Activated CD4-positive, alpha-beta T cell treated with anti-CD3 and anti-CD28 coated beads, Interleukin-2, amount 10 ng/mL, durations not matched to agents 7 days and 5 days (primary cell): ENCODE results near the gene SURF1. TPM values are rescaled to one million over a fixed set of nuclear protein-coding genes. Genes with fewer than 3 reads are reported as not detected.
"Not testable (repeated sequence)": the region's sequence is repeated elsewhere in the genome, so short reads cannot be mapped to it uniquely, and the experiment has no call there.

ENCODE experiments used
- CTCF ChIA-PET: fragments of 350-600 bp; sonication (Branson Sonifier 250); formaldehyde crosslinking; loops from one replicate; lab custom pipeline; 2021; ENCODE audit warnings: antibody characterized with exemption; lab: Charles Lee
- POLR2A ChIA-PET: fragments of 350-600 bp; sonication (Branson Sonifier 250); formaldehyde crosslinking; loops from one replicate; lab custom pipeline; 2021; ENCODE audit warnings: antibody characterized with exemption; lab: Charles Lee
- DNase-seq: peaks from one replicate; pipeline ENCODE4 v3.0.0-alpha.2; 2020
- H3K27ac Mint-ChIP-seq: one replicate; pipeline ENCODE4 v1.8.0; 2021; ENCODE audit warnings: mild to moderate bottlenecking, moderate library complexity, mixed read lengths
- H3K27me3 Mint-ChIP-seq: one replicate; pipeline ENCODE4 v1.8.0; 2021; ENCODE audit warnings: mixed read lengths
- H3K36me3 Mint-ChIP-seq: one replicate; pipeline ENCODE4 v1.8.0; 2021; ENCODE audit warnings: low read depth, mixed read lengths
- H3K4me1 Mint-ChIP-seq: one replicate; pipeline ENCODE4 v1.8.0; 2021; ENCODE audit warnings: mixed read lengths
- H3K4me3 Mint-ChIP-seq: one replicate; pipeline ENCODE4 v1.8.0; 2021; ENCODE audit warnings: mild to moderate bottlenecking, moderate library complexity, mixed read lengths
- H3K9me3 Mint-ChIP-seq: one replicate; pipeline ENCODE4 v1.8.0; 2021; ENCODE audit warnings: mixed read lengths
- total RNA-seq, 2 experiments: library from RNA; stranded (reverse); gene quantifications; one replicate each; pipeline ENCODE4 v1.2.3, GENCODE V29; 2021

SURF1 gene
- total RNA-seq, 2 experiments from 2014 or later = 39.4 to 48.9 TPM

- ChIA-PET POLR2A (interaction anchor here (0.7 kb wide), 1 partner anchor 43 kb away, joined by 5 read pairs; no protein-coding TSS in a partner anchor), CTCF (interaction anchor here (1.0 to 1.5 kb wide), 2 partner anchors 47 to 147 kb away, joined by 3 to 4 read pairs; no protein-coding TSS in a partner anchor)
- H3K9me3 Mint-ChIP-seq = no peaks in the 10 kb centered on the region
- H3K27ac Mint-ChIP-seq = no peak overlapping the region
- H3K4me3 Mint-ChIP-seq = peak overlapping the region; percentile 93
- peaks cover 45% of the 10 kb centered on the region for H3K36me3 Mint-ChIP-seq
- peaks cover 39% of the 10 kb centered on the region for H3K4me1 Mint-ChIP-seq
- H3K27me3 Mint-ChIP-seq = no peaks in the 10 kb centered on the region
- peak; percentile 5 for DNase-seq
Observed at GRCh38 chr9:133334161-133334560, 22.1 kb downstream of the SURF1 start.

DNA sequence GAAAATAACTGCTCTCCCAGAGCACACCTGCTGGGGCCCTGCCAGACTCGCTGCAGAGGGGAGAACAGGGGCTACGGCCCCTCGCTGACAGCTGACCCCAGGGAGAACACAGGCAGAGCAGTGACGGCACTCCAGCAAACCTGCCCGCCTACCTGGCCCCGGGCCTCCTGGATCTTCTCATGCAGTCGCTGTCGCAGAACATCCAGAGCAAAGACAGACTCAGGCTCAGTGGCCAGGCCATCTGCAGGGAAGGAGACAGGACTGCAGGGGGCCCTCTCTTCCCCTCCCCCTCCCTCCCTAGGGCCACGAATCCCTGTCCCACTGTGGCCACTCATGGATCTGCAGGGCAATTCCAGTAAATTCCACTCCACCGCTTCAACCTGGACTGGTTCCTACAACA is 22.7 kb downstream of the SURF1 start:
- CTCF ChIA-PET = interaction anchor here (1.0 to 1.5 kb wide), 2 partner anchors 47 to 147 kb away, joined by 3 to 4 read pairs; no protein-coding TSS in a partner anchor
- peak; percentile 5 for DNase-seq
- Mint-ChIP-seq H3K27me3 (no peaks in the 10 kb centered on the region), H3K4me3 (no peak overlapping the region), H3K9me3 (no peaks in the 10 kb centered on the region), H3K4me1 (peaks cover 39% of the 10 kb centered on the region), H3K36me3 (peaks cover 41% of the 10 kb centered on the region), H3K27ac (no peak overlapping the region)
- POLR2A ChIA-PET = no interaction called here

GRCh38 chr9:133333011-133333410 is 23.3 kb downstream of the SURF1 start:
- Mint-ChIP-seq H3K36me3 (peaks cover 41% of the 10 kb centered on the region), H3K27ac (no peak overlapping the region), H3K9me3 (no peaks in the 10 kb centered on the region), H3K27me3 (no peaks in the 10 kb centered on the region), H3K4me1 (peaks cover 38% of the 10 kb centered on the region), H3K4me3 (no peak overlapping the region)
- ChIA-PET POLR2A (no interaction called here), CTCF (interaction anchor here (1.3 kb wide), 1 partner anchor 9 kb away, joined by 3 read pairs; no protein-coding TSS in a partner anchor)
- no peak for DNase-seq

DNA sequence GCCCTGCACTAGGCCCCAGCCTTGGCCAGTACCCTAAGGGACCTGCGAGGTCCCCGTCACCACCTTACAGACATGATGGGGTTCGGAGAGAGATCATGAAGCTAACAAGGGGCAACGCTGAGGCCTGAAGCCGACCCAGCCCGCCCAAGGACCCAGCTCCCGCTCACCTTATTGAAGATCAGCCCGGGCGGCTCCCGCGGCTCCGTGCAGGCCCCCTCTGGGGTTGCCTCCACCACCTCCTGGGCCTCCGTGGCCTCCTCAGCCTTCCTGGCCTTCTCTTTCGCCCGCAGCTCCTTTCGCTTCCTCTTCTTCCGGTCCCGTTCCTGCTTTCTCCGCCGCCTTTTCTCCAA is 23.9 kb downstream of the SURF1 start:
- H3K4me3 Mint-ChIP-seq = no peak overlapping the region
- peaks cover 35% of the 10 kb centered on the region for H3K4me1 Mint-ChIP-seq
- no peak overlapping the region for H3K27ac Mint-ChIP-seq
- H3K9me3 Mint-ChIP-seq = no peaks in the 10 kb centered on the region
- ChIA-PET POLR2A (interaction anchor here (0.8 kb wide), 1 partner anchor 16 kb away, joined by 3 read pairs; the partner anchor contains the start of genes MED22 and RPL7A), CTCF (interaction anchor here (0.9 to 1.3 kb wide), 2 partner anchors 9 to 144 kb away, joined by 3 to 4 read pairs; no protein-coding TSS in a partner anchor)
- H3K36me3 Mint-ChIP-seq = peaks cover 38% of the 10 kb centered on the region
- no peaks in the 10 kb centered on the region for H3K27me3 Mint-ChIP-seq
- peak; percentile 3 for DNase-seq

DNA sequence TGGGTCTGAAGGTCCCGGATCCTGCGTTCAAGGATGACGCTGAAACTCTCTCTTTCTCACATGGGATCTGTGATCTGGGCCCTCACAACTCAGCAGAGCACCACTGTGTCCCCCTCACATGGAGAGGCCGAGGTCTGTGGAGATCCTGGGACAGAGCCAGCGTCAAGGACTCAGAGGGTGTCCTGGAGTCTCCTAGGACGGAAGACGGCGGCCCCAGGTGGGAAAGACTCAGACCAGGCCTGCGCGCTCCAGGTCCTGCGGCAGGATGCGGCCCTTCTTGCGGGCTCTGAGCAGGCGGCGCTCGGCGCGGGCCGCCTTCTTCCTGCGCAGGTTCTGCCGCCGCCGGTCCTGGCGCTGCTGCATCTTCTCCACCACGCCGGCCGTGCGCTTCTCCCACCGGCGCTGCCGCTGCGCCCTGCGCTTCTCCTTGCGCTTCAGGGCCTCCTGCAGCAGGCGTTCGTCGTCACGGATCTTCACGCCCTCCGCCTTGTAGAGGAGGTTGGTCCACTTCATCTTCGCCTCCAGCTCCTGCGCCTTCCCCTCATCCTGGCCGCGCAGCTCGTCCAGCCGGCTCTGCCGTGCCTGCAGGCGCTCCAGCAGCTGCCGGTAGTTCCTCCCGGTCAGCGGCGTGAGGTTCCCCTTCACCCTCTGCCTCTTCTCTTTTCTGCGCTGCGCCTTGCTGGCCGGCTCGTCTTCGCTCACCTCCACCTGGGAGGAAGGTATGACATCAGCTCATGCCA is 24.5 kb downstream of the SURF1 start:
- DNase-seq = peak; percentile 5
- CTCF ChIA-PET = interaction anchor here (0.9 to 1.3 kb wide), 2 partner anchors 10 to 143 kb away, joined by 3 to 4 read pairs; no protein-coding TSS in a partner anchor
- POLR2A ChIA-PET = interaction anchor here (0.6 to 0.8 kb wide), 2 partner anchors 16 to 180 kb away, joined by 3 to 4 read pairs; partner anchors contain the start of genes MED22 and RPL7A
- Mint-ChIP-seq H3K27me3 (no peaks in the 10 kb centered on the region), H3K27ac (no peak overlapping the region), H3K4me1 (peaks cover 31% of the 10 kb centered on the region), H3K9me3 (no peaks in the 10 kb centered on the region), H3K36me3 (peaks cover 38% of the 10 kb centered on the region), H3K4me3 (no peak overlapping the region)

DNA sequence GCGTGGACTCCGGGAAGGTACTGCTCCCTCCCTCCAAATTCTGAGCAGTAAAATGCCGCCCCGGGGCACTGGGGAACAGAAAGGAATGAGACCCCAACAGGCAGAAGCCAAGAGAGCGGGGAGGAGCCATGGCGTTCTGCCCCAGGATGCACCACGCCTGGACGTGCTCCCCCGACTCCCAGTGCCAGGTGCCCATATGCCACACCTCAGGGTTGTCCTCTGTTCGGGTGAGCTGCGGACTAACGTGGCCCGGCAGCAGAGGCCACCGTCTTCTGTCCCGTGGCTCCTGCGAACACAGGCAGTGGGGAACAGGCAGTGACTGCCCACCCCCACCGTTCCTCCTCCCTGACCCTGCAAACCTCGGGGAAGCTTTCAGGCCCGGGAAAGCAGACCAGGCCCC is 25.1 kb downstream of the SURF1 start:
- no peak overlapping the region for H3K4me3 Mint-ChIP-seq
- peaks cover 25% of the 10 kb centered on the region for H3K4me1 Mint-ChIP-seq
- CTCF ChIA-PET = interaction anchor here (1.1 to 2.0 kb wide), 3 partner anchors 11 to 145 kb away, joined by 3 to 9 read pairs (median 6); no protein-coding TSS in a partner anchor
- H3K36me3 Mint-ChIP-seq = peaks cover 37% of the 10 kb centered on the region
- peak; percentile 3 for DNase-seq
- POLR2A ChIA-PET = no interaction called here
- H3K9me3 Mint-ChIP-seq = no peaks in the 10 kb centered on the region
- H3K27me3 Mint-ChIP-seq = no peaks in the 10 kb centered on the region
- H3K27ac Mint-ChIP-seq = no peak overlapping the region

DNA sequence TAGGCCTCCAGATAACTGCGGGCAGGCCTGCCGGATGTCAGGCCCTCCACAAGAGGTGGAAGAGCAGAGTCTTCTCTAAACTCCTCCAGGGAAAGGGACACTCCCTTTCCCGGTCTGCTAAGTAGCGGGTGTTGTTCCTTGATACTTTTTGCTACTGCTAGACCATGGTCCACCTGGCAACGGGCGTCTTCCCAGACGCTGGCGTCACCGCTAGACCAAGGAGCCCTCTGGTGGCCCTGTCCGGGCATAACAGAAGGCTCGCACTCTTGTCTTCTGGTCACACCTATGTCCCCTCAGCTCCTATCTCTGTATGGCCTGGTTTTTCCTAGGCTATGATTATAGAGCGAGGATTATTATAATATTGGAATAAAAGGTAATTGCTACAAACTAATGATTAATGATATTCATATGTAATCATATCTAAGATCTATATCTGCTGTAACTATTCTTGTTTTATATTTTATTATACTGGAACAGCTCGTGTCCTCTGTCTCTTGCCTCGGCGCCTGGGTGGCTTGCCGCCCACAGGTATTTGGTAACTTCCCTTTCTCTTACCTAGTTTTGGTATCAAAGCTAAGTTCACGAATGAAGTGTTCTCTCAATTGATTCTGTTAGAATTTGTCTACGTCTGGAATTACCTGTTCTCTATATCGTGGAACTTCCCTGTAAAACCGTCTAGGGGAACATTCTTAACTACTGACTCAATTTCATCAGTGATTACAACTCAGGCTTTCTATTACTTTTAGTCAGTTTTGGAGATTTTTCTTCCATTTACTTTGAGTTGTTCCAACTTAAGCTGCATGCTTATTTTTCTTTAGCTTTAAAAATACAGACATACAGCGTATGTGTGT is 26.8 kb downstream of the SURF1 start:
- H3K27me3 Mint-ChIP-seq, H3K9me3 Mint-ChIP-seq, H3K27ac Mint-ChIP-seq, POLR2A ChIA-PET, H3K4me3 Mint-ChIP-seq: not testable (repeated sequence)
- CTCF ChIA-PET = interaction anchor here (0.8 to 2.0 kb wide), 4 partner anchors 9 to 143 kb away, joined by 3 to 9 read pairs (median 3); no protein-coding TSS in a partner anchor
- Mint-ChIP-seq H3K36me3 (peaks cover 30% of the 10 kb centered on the region), H3K4me1 (peaks cover 12% of the 10 kb centered on the region)
- peak; percentile 4 for DNase-seq

- Mint-ChIP-seq H3K36me3 (peaks cover 21% of the 10 kb centered on the region), H3K27ac (no peak overlapping the region), H3K27me3 (no peaks in the 10 kb centered on the region), H3K4me1 (peaks cover 1% of the 10 kb centered on the region), H3K4me3 (no peak overlapping the region), H3K9me3 (no peaks in the 10 kb centered on the region)
- POLR2A ChIA-PET = no interaction called here
- DNase-seq = peak; percentile 1
- CTCF ChIA-PET = no interaction called here
Observed at GRCh38 chr9:133327834-133328484, 28.3 kb downstream of the SURF1 start.

- H3K9me3 Mint-ChIP-seq, POLR2A ChIA-PET, H3K4me1 Mint-ChIP-seq, H3K27me3 Mint-ChIP-seq, H3K27ac Mint-ChIP-seq, H3K4me3 Mint-ChIP-seq, DNase-seq, CTCF ChIA-PET: not testable (repeated sequence)
- peaks cover 15% of the 10 kb centered on the region for H3K36me3 Mint-ChIP-seq
Observed at GRCh38 chr9:133327021-133327420, 29.3 kb downstream of the SURF1 start.

DNA sequence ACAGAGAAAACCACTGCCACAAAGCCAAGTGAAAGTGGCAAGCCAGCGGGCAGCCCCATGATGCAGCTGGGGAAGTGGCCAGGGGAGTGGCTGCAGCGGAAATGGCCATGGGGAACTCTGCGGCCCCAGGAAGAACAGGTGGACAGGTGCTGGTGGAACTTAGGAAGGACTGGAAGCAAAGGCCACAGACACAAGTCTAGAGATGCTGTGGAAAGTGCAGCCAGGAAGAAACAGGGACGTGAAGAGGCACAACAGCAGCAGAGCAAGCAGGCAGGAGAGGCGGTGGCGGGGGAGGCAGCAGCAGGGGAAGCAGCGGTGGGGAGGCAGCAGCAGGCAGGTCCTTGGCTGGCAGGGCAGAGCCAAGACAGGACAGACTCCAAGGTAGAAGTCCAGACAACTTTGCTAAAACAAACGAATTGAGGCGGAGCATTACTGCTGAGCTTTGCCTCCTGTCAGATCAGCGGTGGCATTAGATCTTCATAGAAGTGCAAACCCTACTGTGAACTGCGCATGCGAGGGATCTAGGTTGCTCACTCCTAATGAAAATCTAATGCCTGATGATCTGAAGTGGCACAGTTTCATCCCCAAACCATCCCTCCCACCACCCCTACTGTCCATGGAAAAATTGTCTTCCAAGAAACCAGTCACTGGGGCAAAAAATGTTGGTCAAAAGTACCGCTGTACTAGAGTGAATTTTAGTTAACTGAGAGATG is 32.1 kb downstream of the SURF1 start:
- Mint-ChIP-seq H3K4me1 (no peaks in the 10 kb centered on the region), H3K36me3 (peaks cover 2% of the 10 kb centered on the region), H3K27me3 (no peaks in the 10 kb centered on the region), H3K4me3 (no peak overlapping the region), H3K27ac (no peak overlapping the region), H3K9me3 (no peaks in the 10 kb centered on the region)
- CTCF ChIA-PET = no interaction called here
- POLR2A ChIA-PET = no interaction called here
- peak; percentile 4 for DNase-seq

- Mint-ChIP-seq H3K27ac (no peak overlapping the region), H3K27me3 (no peaks in the 10 kb centered on the region), H3K4me1 (no peaks in the 10 kb centered on the region), H3K9me3 (no peaks in the 10 kb centered on the region), H3K4me3 (no peak overlapping the region), H3K36me3 (no peaks in the 10 kb centered on the region)
- DNase-seq = no peak
- CTCF ChIA-PET = no interaction called here
- POLR2A ChIA-PET = no interaction called here
Observed at GRCh38 chr9:133323211-133323610, 33.1 kb downstream of the SURF1 start.

- POLR2A ChIA-PET = no interaction called here
- DNase-seq = peak; percentile 2
- Mint-ChIP-seq H3K4me3 (no peak overlapping the region), H3K27ac (no peak overlapping the region), H3K9me3 (no peaks in the 10 kb centered on the region), H3K36me3 (no peaks in the 10 kb centered on the region), H3K27me3 (no peaks in the 10 kb centered on the region), H3K4me1 (no peaks in the 10 kb centered on the region)
- CTCF ChIA-PET = no interaction called here
Observed at GRCh38 chr9:133322701-133323100, 33.6 kb downstream of the SURF1 start.
